ENCODE measurements around the gene OR52E5.
A peak's percentile ranks its signal among the peaks of the same experiment; 100 is the strongest.

Gene OR52E5

DNA sequence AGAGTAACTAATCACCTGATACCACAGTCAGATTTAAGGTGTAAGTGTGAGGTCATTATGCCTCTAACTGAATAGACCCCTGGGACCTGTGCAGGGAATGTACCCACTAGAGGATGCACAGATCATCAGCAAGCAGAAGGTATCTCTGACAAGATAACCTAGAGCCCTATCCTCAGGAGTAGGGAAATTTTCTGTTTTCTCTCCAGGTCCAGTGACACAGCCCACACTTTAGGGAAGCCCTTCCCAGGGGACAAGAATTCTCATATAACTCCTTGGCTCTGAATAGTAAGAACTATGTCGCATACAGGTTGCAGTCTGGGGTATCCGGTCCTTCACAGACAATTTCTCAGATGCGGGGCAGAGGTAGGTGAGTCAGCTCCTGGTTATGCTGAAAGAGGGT is at the start of gene OR52E5:
TSS of gene OR52E5 (plus strand) at position 301 of the 400 bp plus-strand sequence. CDS start 7,569 bp downstream, outside the sequence.
- DNase-seq: no peak

DNA sequence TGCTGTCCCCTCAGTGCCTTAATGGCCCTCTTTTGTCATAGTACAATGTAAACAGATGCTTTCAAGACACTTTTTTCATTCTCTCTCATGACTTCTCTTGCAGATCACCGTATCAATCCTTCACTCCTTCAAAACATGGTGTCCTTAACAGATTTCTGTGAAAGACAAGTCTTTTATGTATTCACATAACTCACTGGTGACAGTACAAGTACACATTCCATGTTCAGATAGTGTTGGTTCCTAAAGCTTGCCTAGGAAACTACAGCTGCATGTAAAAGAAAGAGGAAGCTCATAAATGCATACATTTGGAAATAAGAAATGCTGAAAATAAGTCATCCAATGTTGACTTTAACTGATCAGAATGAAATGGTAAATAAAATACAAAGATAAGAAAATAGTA is 46.3 kb upstream of the OR52E5 start:
- DNase-seq: no peak

DNA sequence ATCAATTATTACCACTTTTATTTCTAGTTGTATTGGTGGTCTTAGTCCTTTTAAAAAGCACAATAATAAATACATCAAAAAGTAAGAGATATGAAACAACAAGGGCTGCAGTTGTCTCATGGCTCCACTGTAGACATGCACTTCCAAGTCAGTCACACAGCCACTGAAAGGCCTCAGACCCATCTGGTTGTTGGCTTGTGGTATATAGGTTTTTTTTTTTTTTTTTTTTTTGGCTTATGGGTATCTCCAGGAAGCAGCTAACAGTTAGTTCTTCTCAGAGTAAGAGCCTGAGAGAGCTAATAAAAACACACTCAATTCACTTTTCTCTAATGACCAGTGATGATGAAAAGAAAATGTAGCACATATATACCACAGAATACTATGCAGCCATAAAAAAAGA is 45.3 kb upstream of the OR52E5 start:
- DNase-seq: no peak

DNA sequence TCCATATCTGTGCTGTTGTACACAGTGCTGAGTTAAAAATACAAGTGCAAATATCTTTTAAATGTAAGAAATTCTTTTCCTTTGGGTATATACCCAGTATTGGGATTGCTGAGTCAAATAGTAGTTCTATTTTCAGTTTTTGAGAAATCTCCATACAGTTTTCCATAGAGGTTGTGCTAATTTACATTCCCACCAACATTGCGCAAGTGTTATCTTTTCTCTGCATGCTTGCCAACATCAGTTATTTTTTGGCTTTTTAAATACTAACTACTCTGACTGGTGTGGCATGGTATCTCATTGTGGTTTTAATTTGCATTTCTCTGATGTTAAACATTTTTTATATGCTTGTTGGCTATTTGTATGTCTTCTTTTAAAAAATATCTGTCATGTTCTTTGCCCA is 42.0 kb upstream of the OR52E5 start:
- DNase-seq: no peak

DNA sequence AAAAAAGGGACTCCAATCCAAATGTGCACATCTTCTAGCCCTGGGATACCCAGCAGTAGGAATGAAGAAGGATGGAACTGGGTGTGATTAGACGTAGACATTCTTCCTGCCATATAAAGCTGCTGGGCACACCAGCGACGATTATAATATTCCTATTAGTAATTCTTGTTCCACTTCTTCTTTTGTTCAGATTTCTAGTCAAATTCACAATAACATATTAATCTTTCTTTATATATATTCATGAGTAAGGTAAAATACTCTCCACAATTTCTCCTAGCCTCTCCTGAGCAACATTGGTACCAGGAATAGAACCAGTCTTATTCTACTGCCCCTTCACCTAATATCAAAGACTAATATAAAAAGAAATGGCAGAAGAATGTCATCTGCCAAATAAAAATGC is 35.4 kb upstream of the OR52E5 start, which contains the start of gene OR52E8:
TSS of gene OR52E8 (minus strand) at position 101 of the 400 bp plus-strand sequence. CDS start at position 101, 0 bp downstream.
- DNase-seq: no peak

DNA sequence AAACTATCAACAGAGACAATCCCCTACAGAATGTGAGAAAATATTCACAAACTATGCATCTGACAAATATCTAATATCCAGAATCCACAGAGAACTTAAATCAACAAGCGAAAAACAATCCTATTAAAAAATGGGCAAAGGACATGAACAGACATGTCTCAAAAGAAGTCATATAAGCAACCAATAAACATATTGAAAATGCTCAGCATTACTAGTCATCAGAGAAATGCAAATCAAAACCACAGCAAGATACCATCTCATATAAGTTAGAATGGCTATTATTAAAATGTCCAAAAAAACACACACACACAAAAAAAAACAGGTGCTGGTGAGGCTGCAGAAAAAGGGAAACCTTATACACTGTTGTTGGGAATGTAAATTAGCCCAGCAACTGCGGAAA is 27.2 kb upstream of the OR52E5 start:
- DNase-seq: no peak

DNA sequence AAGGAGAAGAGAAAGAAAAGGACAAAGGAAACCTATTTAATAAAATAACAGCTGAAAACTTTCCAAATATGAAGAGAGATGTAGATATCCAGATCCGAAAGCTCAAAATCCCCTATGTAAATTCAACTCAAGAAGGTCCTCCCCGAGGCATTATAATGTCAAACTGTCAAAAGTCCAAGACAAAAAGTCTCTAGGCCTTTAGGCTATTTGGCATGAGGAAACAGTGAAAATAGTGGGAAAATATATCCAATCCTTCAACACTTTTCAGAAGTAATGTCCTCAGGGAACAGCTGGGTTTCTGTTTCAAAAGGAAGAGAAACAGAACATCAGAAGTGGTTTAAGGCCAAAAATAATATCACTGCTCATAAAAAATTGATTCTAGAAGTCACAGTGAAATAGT is 14.4 kb upstream of the OR52E5 start:
- DNase-seq: no peak

DNA sequence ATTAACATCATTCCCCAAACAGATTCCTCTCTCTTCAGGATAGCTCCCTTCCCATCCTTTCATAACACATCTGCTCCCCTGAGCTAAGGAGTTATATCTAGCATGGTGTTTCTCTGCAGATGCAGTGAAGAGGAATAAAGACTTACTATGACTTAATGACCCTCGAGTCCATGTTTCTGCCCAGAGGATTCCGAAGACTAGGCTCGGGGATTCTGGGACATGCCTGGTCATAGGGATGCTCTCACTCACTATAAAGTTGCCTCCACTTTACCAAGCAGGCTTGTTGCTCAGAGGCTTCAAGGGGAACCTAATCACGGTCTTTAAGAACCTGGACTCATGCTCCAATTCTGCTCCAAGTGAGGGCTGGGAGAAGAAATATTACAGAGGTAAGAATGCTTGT is 12.7 kb upstream of the OR52E5 start, which contains the start of gene OR52E4:
TSS of gene OR52E4 (plus strand) at position 301 of the 400 bp plus-strand sequence. CDS start 3,664 bp downstream, outside the sequence.
- no peak for DNase-seq

DNA sequence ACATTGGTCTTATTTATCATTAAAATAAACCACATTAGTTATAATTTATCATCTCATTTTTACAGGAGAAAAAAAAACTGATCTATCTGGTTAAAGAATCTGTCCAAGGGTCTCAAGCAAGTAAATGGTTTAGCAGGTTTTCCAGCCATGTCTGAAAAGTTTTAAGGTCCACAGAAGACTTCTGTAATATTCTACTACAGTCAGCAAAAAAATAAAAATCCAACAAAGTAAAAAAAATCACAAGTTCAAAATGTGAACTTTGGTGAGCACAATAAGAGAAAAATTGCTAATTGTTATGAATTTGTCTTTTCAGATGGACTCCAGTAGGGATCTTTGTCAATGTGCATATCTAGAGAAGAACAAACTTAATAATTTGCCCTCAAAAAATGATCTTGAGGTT is 11.3 kb upstream of the OR52E5 start:
- DNase-seq: no peak

DNA sequence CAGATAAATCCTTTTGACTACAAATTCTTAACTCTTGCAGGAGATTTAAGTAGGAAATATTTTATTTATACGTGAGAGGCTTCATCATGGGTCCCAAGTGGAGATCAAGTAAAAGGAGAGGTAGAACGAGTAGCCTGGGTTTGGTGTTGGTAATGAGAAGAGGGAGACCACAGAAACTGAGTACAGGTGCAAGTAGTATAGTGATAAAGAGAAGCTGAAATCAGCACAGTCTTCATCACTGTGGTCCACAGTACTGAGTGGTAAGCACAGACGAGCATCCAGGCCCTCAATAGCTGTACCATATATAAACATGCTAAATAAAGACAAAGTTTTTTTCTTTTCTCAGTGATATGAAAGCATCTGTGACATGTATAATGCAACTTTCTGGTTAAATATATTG is 5.8 kb upstream of the OR52E5 start:
- DNase-seq: no peak

DNA sequence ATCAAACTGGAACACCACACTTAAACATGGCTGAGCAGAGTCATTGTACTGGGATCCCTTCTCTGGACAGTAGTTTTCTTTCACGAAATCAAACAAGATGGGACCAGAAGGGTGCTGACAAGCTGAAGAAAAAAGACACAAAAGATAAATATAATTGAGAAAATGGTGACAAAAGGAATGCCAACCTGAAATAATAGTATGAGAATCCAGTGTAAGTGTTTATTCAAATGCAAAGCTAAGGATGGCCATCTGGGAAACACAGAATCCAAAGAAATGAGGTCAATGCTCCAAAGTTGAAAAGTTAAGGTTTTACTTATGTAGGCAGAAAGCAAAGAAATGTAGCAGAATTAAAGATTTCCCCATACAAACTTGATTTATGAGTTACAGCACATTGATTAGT is 5.3 kb upstream of the OR52E5 start:
- no peak for DNase-seq

DNA sequence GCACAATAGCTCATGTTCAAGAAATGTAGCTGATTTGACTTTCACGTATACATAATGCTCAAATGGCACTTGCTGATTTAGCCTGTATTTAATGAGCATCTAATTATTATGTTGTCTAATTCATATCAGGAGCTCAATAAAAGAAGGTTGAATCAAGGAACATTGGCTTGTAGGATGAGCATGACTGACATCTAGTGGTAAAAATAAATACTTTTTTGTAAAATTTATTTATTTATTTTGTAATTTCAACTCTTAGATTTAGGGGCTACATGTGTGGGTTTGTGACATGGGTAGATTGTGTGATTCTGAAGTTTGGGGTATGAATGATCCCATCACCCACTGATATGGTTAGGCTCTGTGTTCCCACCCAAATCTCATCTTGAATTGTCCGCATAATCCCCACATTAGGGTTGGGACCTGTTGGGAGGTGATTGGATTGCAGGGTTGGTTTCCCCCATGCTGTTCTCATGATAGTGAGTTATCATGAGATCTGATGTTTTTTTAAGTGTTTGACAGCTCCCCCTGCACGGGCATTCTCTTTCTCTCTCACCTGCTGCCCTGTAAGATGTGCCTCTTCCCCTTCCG is 1.7 kb upstream of the OR52E5 start:
- peak; percentile 11 for DNase-seq

DNA sequence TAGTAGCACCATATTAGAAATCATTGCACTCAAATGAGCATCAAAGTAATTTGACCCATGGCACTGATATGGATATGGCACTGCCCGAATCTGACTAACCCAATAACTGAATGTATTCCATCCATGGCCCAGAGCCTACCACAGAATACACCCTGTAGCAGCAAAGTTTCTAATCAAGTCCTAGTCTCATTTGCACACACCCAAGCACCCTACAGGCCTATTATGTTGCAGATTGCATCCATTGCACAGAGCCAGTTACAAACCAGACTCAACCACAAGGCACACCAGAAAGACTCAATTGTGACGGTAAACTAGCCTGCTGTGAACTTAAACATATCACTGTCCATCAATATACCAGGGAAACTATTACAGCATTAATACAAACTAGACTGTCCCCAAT is 6.5 kb downstream of the OR52E5 start:
- no peak for DNase-seq

DNA sequence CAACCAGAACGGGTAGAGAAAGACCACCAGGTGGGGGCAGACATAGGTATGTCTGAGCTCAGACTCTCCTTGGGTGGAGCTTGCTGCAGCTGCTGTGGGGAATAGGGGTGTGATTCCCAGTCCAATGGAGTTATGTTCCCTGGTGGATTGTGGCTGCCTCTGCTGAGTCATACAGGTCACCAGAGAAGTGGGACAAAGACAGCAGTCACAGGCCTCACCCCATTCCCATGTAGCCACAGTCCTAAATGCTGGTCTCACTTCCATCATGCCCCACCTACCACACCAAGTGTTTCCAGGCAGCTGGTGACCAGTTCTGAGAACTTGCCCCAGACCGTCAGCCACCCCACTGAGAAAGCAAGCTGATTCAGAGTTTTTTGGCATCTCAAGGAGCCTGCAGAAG is 17.5 kb downstream of the OR52E5 start:
- no peak for DNase-seq

DNA sequence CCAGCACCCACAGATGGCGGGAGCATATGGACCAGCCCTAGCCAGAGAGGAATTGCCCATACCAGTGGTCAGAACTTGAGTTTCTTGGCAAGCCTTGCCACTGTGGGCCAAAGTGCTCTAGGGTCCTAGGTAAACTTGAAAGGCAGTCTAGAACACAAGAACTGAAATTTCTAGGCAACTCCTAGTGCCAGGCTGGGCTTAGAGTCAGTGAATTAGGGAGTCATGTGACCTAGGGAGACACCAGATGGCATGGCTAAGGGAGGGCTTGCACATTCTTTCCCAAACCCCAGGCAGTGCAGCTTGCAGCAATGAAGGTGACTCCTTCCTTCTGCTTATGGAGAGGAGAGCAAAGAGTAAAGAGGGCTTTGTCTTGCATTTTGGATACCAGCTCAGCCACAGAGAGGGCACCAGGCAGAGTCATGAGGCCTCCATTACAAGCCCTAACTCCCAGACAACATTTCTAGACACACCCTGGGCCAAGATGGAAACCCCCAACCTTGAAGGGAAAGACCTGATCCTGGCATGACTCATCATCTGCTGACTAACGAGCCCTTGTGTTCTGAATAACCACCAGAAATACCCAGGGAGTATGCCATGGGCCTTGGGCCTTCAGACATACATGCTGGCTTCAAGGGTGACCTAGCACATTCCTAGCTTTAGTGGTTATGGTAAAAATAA is 29.9 kb downstream of the OR52E5 start:
- DNase-seq: no peak

DNA sequence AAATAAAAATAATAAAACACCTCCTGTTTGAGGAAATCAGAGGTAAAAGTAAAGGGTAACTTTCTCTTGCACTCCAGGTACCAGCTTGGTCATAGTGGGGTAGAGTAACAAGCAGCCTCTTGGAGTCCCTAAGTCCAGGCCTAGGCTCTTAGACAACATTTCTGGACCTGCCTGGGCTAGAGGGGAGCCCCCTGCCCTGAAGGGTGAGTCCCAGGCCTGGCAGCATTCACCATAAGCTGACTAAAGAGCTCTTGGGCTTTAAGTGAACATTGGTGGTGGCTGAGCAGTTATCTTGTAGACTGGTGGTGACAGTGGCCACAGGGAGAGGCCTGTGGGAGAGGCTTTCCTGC is 30.4 kb downstream of the OR52E5 start:
- DNase-seq: no peak

DNA sequence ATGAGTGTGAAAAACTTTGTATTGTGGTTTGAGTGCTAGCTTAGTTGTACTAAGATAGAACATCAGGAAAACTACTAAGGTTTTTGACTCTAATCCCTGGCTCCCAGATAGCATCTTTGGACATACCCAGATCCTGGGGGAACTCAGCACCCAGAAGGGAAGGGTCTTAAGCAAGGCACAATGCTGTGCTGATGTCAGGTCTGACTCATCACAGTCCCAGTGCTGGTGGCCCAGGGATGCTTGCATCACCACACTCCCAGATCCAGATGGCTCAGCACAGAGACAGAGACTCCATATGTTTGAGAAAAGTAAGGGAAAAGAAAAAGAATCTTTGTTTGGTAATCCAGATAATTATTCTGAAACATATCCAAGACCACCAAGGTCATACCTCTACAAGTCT is 30.8 kb downstream of the OR52E5 start:
- no peak for DNase-seq

DNA sequence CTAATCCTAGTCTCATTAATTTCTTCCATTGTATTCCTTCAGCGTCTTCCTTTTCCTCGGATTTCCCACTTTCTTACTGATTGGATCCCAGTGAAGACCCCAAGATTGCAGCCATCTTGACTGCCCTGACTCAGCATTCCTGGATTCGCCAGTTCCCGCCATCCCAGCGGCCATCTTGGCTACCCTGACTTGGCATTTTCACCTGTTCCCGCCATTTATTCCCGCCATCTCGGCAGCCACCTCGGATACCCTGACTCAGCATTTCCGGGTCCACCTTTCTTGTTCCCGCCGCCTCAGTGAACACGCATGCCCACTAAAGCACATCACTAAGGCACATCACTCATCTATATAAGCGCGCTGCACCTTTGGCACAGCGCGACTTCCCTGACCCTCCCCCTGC is 35.3 kb downstream of the OR52E5 start:
- DNase-seq: no peak

DNA sequence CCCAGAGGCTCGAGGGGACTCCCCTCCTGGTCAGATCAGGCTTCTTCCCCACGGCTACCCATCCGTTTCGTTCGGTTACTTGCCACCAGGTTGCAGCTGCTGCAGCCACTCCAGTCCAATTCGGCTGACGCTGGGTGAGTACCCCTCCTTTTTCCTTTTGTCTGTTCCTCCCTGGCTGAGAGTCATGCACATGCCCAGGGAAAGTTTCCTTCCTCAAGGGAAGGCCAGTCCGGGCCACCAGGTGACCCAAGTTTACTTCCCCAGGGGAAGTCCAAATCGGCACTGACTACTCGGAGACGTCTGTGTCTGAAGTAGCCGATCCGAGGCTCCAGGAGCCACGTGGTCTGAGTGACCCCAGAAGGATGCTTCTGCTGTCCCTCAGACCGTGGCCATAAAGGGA is 35.8 kb downstream of the OR52E5 start:
- no peak for DNase-seq

DNA sequence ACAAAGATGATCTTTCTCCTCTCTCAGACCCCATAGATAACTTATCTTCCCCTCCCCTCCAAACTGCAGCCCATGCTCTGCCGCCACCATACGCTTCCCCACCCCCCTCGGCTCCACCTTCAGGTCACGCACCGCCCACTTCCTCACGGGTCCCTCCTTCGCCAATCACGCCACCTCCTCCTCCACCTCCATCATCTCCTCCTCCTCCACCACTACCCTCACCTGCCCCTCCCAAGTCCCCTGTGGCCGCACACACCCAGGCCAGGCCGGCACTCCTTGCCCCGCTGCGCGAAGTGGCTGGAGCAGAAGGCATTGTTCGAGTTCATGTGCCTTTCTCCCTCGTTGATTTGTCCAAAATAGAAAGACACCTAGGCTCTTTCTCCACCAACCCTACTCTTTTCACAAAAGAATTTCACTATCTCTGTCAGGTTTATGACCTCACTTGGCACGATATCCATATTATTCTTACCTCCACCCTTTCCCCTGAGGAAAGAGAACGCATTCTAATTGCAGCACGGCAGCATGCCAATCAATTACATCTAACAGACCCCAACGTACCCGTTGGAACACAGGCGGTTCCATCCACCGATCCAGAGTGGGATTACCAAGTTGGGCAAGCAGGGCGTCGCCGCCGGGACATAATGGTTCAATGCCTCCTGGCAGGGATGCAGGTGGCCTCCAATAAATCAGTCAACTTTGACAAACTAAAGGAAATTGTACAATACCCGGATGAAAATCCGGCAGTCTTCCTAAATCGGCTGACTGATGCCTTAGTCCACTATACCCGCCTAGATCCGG is 36.8 kb downstream of the OR52E5 start:
- no peak for DNase-seq

DNA sequence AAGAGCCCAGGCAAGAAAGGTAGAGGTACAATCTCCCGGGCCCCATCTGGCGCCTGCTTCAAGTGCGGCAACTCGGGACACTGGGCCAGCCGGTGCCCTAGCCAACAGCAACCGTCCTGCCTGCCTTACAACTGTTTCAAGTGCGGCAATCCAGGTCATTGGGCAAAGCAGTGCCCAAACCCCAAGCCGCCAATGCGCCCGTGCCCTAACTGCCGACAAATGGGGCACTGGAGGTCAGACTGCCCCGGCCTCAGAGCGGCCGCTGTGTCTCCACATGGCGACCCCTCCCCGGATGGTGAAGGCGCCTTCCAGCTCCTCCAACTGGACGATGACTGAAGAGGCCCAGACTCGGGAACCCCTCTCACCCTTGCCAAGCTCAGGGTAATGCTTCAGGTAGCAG is 37.6 kb downstream of the OR52E5 start:
- DNase-seq: no peak

DNA sequence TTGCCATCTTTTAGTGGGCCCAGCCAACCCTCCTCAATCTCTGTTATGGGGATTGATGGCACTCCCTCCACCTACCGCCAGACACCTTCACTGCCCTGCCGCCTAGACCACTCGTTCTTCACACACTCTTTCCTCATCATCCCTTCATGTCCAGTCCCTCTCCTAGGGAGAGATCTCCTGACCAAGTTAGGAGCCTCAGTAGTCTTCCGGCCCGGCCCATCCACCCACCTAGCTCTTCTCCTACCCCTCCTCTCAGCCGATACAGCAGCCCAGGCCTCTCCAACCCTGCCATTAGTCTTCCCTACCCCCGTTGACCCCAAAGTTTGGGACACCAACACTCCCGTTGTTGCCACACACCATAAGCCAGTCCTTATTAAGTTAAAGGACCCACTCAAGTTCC is 38.1 kb downstream of the OR52E5 start:
- no peak for DNase-seq

DNA sequence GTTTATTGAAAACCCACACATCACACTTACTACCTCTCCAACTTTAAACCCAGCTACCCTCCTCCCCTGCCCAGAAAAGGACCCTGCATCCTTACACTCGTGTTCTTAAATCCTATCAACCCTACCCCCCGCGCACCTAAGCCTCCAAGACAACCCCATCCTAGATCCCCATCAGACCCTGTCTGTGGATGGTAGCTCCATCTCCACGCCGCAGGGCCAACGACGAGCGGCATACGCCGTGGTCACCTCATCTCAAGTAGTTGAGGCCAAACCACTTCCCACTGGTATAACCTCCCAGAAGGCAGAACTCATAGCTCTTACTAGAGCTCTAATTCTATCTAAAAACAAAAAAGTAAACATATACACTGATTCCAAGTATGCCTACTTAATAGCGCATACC is 39.7 kb downstream of the OR52E5 start:
- no peak for DNase-seq

DNA sequence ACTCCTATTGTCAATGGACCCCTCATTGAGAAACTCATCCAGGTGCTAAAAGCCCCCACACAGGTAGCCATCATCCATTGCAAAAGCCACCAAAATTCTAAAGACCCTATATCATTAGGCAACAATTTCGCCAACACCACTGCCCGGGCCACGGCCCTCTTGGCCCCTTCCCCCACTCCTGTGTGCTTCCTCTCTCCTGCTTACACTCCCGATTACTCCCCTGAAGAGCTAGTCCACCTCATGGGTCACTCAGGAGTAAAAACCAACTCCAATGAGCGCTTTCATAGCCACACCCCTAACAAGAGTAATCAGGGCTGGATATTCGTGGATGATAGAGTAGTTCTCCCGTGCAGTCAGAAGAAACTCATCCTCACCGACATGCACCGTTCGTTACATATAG is 40.1 kb downstream of the OR52E5 start:
- no peak for DNase-seq

Measured in NCI-H345 (cell line).